Testis (tissue), 2 donors: ENCODE measurements around the gene ZNF597.

Experiments used
- POLR2A ChIP-seq: fragments of 450-650 bp; IDR thresholded peaks from one replicate; pipeline ENCODE4 v1.6.1; 2017; ENCODE audit warnings: antibody characterized with exemption, mild to moderate bottlenecking, moderate library complexity
- TF ChIP-seq, protein P1 (sequence below), 3 experiments: fragments of 450-650 bp in 2 of 3; fragments of 200-600 bp in 1 of 3; sonication (generic) in 1 of 3; IDR thresholded peaks; one replicate each; pipeline ENCODE4 v1.5.1; 2016 to 2019; ENCODE audit warnings: antibody characterized with exemption in 3 of 3, mild to moderate bottlenecking in 2 of 3, moderate library complexity in 1 of 3

DNA sequence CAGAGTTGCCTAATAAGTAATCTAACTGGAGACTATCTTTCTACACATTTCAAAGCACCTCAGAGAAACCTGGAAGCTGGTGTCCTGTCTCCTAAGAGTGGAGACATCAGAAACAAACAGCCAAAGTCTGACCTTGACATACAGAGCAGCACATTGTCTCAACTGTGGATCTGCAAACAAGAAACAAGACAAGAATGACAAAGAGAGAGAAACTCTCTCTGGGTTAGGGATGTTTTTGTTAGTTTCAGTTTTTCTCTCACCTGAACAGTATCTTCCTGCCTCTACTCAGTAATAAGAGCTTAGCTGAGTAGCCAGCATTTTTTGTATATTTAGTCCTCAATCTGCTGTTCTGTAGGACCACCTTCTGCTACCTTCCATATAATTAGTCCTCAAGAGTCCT, 8.9 kb downstream of the ZNF597 start:
- no peak for TF ChIP-seq POLR2A
- TF ChIP-seq, protein P1, sequence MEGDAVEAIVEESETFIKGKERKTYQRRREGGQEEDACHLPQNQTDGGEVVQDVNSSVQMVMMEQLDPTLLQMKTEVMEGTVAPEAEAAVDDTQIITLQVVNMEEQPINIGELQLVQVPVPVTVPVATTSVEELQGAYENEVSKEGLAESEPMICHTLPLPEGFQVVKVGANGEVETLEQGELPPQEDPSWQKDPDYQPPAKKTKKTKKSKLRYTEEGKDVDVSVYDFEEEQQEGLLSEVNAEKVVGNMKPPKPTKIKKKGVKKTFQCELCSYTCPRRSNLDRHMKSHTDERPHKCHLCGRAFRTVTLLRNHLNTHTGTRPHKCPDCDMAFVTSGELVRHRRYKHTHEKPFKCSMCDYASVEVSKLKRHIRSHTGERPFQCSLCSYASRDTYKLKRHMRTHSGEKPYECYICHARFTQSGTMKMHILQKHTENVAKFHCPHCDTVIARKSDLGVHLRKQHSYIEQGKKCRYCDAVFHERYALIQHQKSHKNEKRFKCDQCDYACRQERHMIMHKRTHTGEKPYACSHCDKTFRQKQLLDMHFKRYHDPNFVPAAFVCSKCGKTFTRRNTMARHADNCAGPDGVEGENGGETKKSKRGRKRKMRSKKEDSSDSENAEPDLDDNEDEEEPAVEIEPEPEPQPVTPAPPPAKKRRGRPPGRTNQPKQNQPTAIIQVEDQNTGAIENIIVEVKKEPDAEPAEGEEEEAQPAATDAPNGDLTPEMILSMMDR (IDR thresholded peaks at IDR 0.05): no peak
